HG02678 (cell line): ENCODE results near the gene PSMB2.
"Not testable (repeated sequence)": the region's sequence is repeated elsewhere in the genome, so short reads cannot be mapped to it uniquely, and the experiment has no call there.

ENCODE experiments used
- ATAC-seq: cut with Tn5 transposase; IDR thresholded peaks from one replicate; pipeline ENCODE4 v1.9.1; 2021; ENCODE audit warnings: mild to moderate bottlenecking, moderate library complexity; ENCODE audit not compliant: unreplicated experiment

Gene PSMB2

GRCh38 chr1:35641233-35641866 is at the start of gene PSMB2:
PSMB2 (minus strand) TSS chr1:35641526; CDS start chr1:35641432, 94 bp downstream.
- peak; percentile 82 for ATAC-seq

GRCh38 chr1:35691080-35691479 is 49.8 kb upstream of the PSMB2 start:
- ATAC-seq, result no peak

GRCh38 chr1:35690103-35690502 is 48.8 kb upstream of the PSMB2 start:
- not testable (repeated sequence) for ATAC-seq

DNA sequence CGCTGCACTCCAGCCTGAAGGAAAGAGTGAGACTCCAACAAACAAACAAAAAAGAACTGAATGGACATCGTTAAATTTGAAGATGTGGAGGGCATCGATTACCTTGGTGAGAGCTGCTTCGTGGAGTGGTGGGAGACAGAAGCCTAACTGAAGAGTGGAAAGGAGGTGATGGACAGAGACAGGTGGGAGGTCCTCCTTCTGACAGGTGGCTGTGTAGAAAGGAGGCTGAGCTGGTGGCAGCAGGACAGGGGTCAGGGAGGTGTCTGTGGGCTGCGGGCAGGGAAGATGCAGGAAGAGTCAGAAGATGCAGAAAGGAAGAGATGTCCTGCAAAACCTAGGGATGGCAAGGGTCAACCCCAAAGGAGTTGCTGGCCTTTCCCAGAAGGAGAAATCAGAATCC is 46.8 kb upstream of the PSMB2 start:
- no peak for ATAC-seq

DNA sequence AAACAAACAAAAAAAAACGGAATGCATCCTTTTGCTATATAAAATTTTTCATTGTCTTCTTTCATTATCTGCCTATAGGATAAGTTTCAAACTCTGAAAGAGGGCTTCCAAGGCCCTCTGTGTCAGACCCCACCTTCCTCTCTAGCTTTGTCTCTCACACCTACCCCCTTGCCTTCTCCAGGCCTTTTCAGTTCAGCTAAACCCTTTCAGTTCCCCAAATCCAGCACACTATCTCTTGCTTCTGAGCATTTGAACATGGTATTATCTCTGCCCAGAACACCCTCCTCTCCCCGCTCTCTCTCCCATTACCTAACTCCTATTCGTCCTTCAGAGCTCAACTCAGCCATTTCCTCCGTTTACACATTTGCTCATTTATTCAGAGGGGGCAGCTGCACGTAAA is 41.7 kb upstream of the PSMB2 start:
- no peak for ATAC-seq

- no peak for ATAC-seq
These were observed 38.9 kb upstream of the PSMB2 start for GRCh38 chr1:35680271-35680670.

DNA sequence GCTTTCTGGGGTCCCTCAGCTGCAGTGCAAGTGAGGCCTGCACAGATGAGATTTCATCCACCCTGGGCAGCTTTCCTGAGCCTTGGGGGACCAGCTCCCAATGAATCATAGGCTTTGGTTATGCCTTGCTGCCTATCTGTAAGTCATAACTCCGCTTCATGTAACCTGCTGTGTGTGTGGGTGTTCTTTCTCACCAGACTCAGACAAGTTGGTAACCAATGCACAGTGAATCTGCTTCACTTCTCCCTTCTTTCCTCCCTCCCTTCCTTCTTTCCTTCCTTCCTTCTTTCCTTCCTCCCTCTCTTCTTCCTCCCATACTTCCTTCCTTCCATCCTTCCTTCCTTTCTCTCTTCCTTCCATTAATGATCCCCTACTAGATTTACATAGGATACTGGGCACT is 34.4 kb upstream of the PSMB2 start:
- no peak for ATAC-seq

GRCh38 chr1:35674111-35674510 is 32.8 kb upstream of the PSMB2 start:
- ATAC-seq, result no peak

DNA sequence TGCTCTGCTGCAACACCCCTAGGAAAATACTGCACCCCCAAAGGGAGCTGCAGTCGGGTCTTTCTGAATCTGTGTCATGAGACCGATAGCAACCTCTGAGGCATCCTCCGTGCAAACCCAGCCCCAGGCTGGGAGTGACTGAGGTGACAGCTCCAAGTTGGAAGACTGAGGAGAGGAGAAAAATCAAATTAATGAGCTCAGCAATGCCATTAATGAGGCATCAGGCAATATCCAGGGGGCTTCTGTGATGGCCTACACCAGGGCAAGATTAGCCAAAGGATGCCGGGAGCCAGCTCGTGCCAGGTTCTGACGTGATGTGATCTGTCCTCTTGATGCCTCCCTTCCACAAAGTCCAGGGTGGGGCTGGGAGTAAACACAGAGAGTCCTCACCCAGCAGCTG is 30.8 kb upstream of the PSMB2 start:
- ATAC-seq, result no peak

GRCh38 chr1:35668506-35668905 is 27.2 kb upstream of the PSMB2 start:
- no peak for ATAC-seq

- no peak for ATAC-seq
These were observed 25.6 kb upstream of the PSMB2 start for GRCh38 chr1:35666916-35667315.

- no peak for ATAC-seq
These were observed 24.9 kb upstream of the PSMB2 start for GRCh38 chr1:35666216-35666615.

DNA sequence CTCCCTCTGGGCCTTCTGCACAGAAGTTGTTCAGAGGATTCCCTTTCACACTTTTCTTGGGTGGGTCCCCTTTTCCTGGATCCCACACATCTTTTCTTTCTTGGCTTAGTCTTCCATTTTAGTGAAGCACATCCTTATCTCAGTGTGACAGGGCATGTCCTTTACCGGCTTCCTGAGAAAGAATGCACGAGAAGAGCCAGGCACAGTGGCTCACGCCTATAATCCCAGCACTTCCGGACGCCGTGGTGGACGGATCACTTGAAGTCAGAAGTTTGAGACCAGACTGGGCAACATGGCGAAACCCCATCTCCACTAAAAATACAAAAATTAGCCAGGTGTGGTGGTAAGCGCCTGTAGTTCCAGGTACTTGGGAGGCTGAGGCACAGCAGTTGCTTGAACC is 22.1 kb upstream of the PSMB2 start:
- no peak for ATAC-seq

GRCh38 chr1:35661474-35661795 is 20.1 kb upstream of the PSMB2 start:
- ATAC-seq, result no peak

GRCh38 chr1:35660581-35661473 is 19.5 kb upstream of the PSMB2 start:
- no peak for ATAC-seq

GRCh38 chr1:35659589-35659988 is 18.3 kb upstream of the PSMB2 start:
- ATAC-seq, result no peak

DNA sequence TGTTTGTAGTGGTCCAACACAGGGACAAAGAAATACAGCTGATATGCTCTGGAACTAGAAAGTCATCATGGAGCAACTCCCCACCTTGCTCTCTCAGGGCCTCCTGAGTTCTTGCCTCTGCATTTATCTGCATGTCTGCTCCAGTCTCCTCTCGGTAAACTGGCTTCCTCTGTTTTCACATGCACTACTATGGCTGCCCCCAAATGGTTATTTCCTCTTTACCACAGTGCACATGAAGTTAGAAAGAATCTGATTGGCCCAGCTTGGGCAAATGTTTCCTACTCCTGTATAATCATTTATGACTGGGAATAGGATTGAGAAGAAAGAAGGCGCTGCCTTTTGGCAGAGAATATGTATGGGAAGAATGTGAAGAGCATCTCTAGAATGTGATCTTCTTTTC is 16.5 kb upstream of the PSMB2 start:
- no peak for ATAC-seq

DNA sequence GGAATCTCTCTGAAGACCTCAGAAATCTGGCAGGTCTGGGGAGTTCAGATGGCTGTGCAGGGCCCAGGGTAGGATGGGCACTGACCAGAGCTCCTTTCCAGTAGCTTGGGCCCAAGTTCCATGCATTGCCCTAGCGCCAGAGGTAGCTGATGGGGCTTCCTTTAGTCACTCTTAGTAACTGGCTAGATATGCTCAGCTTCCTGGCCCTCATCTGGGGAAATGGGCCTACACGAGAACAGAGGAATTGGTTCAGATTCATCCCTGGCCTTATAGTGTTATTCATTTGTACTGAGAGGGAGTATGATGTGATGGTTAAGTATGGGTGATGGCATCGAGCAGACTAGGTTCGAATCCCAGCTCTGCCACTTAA is 15.5 kb upstream of the PSMB2 start:
- ATAC-seq, result no peak

- ATAC-seq, result no peak
These were observed 15.0 kb upstream of the PSMB2 start for GRCh38 chr1:35656148-35656862.

GRCh38 chr1:35655196-35655595 is 13.9 kb upstream of the PSMB2 start:
- ATAC-seq, result no peak

- no peak for ATAC-seq
These were observed 9.1 kb upstream of the PSMB2 start for GRCh38 chr1:35650416-35650815.

DNA sequence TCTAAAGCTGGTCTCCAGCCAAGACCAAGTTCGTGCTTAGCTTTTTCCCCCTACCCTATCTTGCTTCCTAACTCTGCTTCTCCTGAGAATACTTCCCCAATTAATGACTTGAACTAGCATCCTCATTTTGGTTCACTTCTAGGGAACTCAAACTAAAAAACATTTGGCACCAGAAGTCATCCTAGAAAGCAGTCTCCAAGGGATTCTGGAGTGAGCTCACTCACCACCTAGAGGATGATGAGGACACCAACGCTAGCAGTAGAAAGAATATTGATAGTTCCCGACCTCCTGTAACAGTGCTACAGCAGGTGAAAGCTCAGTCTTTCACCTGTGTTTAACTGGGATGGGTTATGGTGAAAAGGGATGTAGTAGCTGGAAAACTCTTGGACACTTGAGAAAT is 4.7 kb upstream of the PSMB2 start:
- no peak for ATAC-seq
